ENCODE measurements around the gene TMEM131L.

DNA sequence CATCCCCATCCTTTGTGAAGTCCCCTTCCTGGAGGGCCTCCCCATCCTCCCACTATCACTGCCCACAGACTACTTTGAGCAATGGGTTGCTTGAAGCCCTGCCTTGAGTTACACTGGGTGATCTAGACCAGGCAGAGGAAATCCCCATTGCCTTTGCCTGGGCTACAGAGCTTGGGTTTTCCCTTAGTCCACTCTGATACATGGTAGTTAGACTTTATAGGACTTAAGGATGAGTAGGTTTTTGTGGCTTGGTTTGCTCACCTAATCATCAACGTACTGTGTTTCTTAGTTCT lies 56.6 kb downstream of the TMEM131L start:
- TF ChIP-seq TEAD4 (IDR thresholded peaks at IDR 0.05) (no peak), EGR1 (IDR thresholded peaks at IDR 0.05) (no peak), FOXM1 (IDR thresholded peaks at IDR 0.05; ENCODE audit: borderline replicate concordance, low read depth) (no peak), CEBPB (IDR thresholded peaks at IDR 0.05) (no peak)

Data from Ishikawa (cell line).